HepG2 (cell line): Measurements from ENCODE around the gene PLAC9. TPM values are rescaled to one million over a fixed set of nuclear protein-coding genes. Genes with fewer than 3 reads are reported as not detected.

ENCODE experiments used
- ATAC-seq: fragments of 200-7000 bp; cut with Tn5 transposase; 3 replicates; pipeline ENCODE4 v1.9.1; 2020; ENCODE audit warnings: mild to moderate bottlenecking, moderate library complexity
- BruUV-seq: library from RNA; stranded (reverse); fragments of 400-500 nt; replicated peaks from 2 replicates; lab custom pipeline; 2021; lab: Mats Ljungman, UMichigan
- CTCF ChIA-PET: fragments of 300-600 bp; formaldehyde crosslinking; extraction: SDS; loops from one replicate; lab custom pipeline; 2021; ENCODE audit warnings: low total read pairs, inconsistent platforms, low intra/inter-chr PET ratio; lab: Yijun Ruan, JAX
- POLR2A ChIA-PET: fragments of 350-600 bp; sonication (Branson Sonifier 250); formaldehyde crosslinking; loops from one replicate; lab custom pipeline; 2020; ENCODE audit warnings: antibody characterized with exemption, inconsistent platforms; lab: Yijun Ruan, JAX
- DNase-seq: peaks from one replicate; pipeline ENCODE4 v3.0.0-alpha.2; 2015; ENCODE audit warnings: low spot score
- FAIRE-seq: peaks from 3 replicates; lab custom pipeline; 2011; peaks lifted over from hg19 to GRCh38; lab: Jason Lieb, UNC
- H2AFZ ChIP-seq: one replicate; pipeline ENCODE4 v1.6.1; 2011; ENCODE audit warnings: low read length, inconsistent platforms
- H3K27ac ChIP-seq: fragments of 300-600 bp; 3 replicates; pipeline ENCODE4 v1.8.0; 2011; ENCODE audit warnings: mixed run types, mild to moderate bottlenecking, mixed read lengths, low read length, inconsistent platforms; ENCODE audit not compliant: insufficient read depth; ENCODE audit errors: extremely low read length
- H3K27me3 ChIP-seq, 2 experiments: fragments of 200-600 bp in 1 of 2; 2 replicates in 1 of 2; 3 replicates in 1 of 2; pipeline versions ENCODE4 v1.6.0 to v1.8.0; 2011; ENCODE audit warnings: low read length in 2 of 2, mild to moderate bottlenecking in 2 of 2, moderate library complexity in 2 of 2, inconsistent platforms in 1 of 2; ENCODE audit not compliant: insufficient read depth in 2 of 2, control insufficient read depth in 1 of 2
- H3K36me3 ChIP-seq, 2 experiments: fragments of 200-600 bp in 1 of 2; replicated peaks in 1 of 2; 2 replicates in 1 of 2; 3 replicates in 1 of 2; pipeline versions ENCODE4 v1.5.1 to v1.8.0; 2011; ENCODE audit warnings: low read length in 2 of 2, inconsistent platforms in 1 of 2; ENCODE audit not compliant: insufficient read depth in 2 of 2, control insufficient read depth in 1 of 2
- H3K4me1 ChIP-seq: 2 replicates; pipeline ENCODE4 v1.5.1; 2012; ENCODE audit warnings: low read length, inconsistent platforms; ENCODE audit not compliant: insufficient read depth
- H3K4me2 ChIP-seq: 2 replicates; pipeline ENCODE4 v1.6.0; 2011; ENCODE audit warnings: low read depth, low read length, inconsistent platforms
- H3K4me3 ChIP-seq, 3 experiments: fragments of 200-600 bp in 1 of 3; sonication (generic), shearing (Covaris generic) in 1 of 3; replicated peaks in 1 of 3; 2 replicates each; pipeline ENCODE4 v1.5.1; 2011 to 2016; ENCODE audit warnings: low read length in 3 of 3, inconsistent platforms in 2 of 3, low read depth in 2 of 3, mild to moderate bottlenecking in 2 of 3, control low read depth in 1 of 3, mixed read lengths in 1 of 3; ENCODE audit not compliant: insufficient read depth in 1 of 3
- H3K79me2 ChIP-seq: one replicate; pipeline ENCODE4 v1.6.1; 2011; ENCODE audit warnings: low read length, inconsistent platforms; ENCODE audit not compliant: insufficient read depth
- H3K9ac ChIP-seq: 2 replicates; pipeline ENCODE4 v1.6.0; 2011; ENCODE audit warnings: mild to moderate bottlenecking, low read depth, low read length, inconsistent platforms; ENCODE audit not compliant: insufficient read depth
- H3K9me3 ChIP-seq: 2 replicates; pipeline ENCODE4 v1.5.1; 2012; ENCODE audit warnings: mild to moderate bottlenecking, low read length
- H4K20me1 ChIP-seq: 2 replicates; pipeline ENCODE4 v1.6.0; 2011; ENCODE audit warnings: inconsistent platforms, mild to moderate bottlenecking, low read length, moderate library complexity; ENCODE audit not compliant: insufficient read depth
- CENPBD1 ChIP-seq: sonication (generic); formaldehyde crosslinking; IDR thresholded peaks from 2 replicates; pipeline ENCODE4 v1.8.0; 2022; ENCODE audit warnings: missing genetic modification reagents, low read depth, mild to moderate bottlenecking, borderline replicate concordance
- FOSL2 ChIP-seq: sonication (generic); formaldehyde crosslinking; IDR thresholded peaks from 2 replicates; pipeline ENCODE4 v1.4.0; 2020; ENCODE audit warnings: missing genetic modification reagents
- MTF2 ChIP-seq: sonication (generic); formaldehyde crosslinking; IDR thresholded peaks from 2 replicates; pipeline ENCODE4 v1.5.0; 2020; ENCODE audit warnings: missing genetic modification reagents, borderline replicate concordance
- NFE2L2 ChIP-seq: fragments of 150-350 bp; IDR thresholded peaks from 2 replicates; pipeline ENCODE4 v1.6.1; 2014; ENCODE audit warnings: low read length
- REPIN1 ChIP-seq: sonication (generic); formaldehyde crosslinking; IDR thresholded peaks from 2 replicates; pipeline ENCODE4 v1.8.0; 2022; ENCODE audit warnings: missing genetic modification reagents, low read depth, mild to moderate bottlenecking, borderline replicate concordance
- RERE ChIP-seq: IDR thresholded peaks from 2 replicates; pipeline ENCODE4 v1.6.1; 2016; ENCODE audit warnings: low read depth, missing genetic modification reagents, missing compliant biosample characterization
- SMC3 ChIP-seq: IDR thresholded peaks from 2 replicates; pipeline ENCODE4 v1.6.1; 2011; ENCODE audit warnings: low read length, improper control_type of control experiment
- ZNF749 ChIP-seq: sonication (generic); formaldehyde crosslinking; IDR thresholded peaks from 2 replicates; pipeline ENCODE4 v1.8.0; 2022; ENCODE audit warnings: mild to moderate bottlenecking, missing genetic modification reagents, moderate library complexity, borderline replicate concordance
- WGBS: methylation state at CpG from one replicate; pipeline ENCODE4 v1.1.6; 2017; ENCODE audit warnings: low lambda C conversion rate; 5-methylcytosine and 5-hydroxymethylcytosine counted together
- in situ Hi-C: cut with HindIII; loops from 2 replicates; pipeline ENCODE4 v1.10.0; 2017; ENCODE audit warnings: low pct_unique_long_range_greater_than_20kb; ENCODE audit not compliant: extremely low pct_ligation_motif_present
- intact Hi-C: fragments of 100-400 bp; cut with micrococcal nuclease; formaldehyde crosslinking; loops from one replicate; pipeline ENCODE4 v1.10.0; 2022; ENCODE audit not compliant: unreplicated experiment
- polyA plus RNA-seq, 8 experiments: library from polyadenylated mRNA; depleted of rRNA in 3 of 8; stranded (reverse) in 7 of 8; unstranded in 1 of 8; fragments of >200 nt; fragmentation: Illumina TruSeq in 4 of 8; extraction: Trizol in 4 of 8; gene quantifications; 2 replicates each; pipeline versions ENCODE4 v1.2.1 to v1.2.3, GENCODE V29; 2011 to 2016; ENCODE audit warnings: low read depth in 4 of 8, missing spikeins in 1 of 8, mixed read lengths in 1 of 8; ENCODE audit not compliant: insufficient read depth in 1 of 8
- total RNA-seq, 5 experiments: library from RNA; depleted of rRNA; stranded (reverse); fragments of >200 nt; fragmentation: Illumina TruSeq; extraction: Trizol; gene quantifications; 2 replicates each; pipeline ENCODE4 v1.2.3, GENCODE V29; 2016; ENCODE audit warnings: low read depth in 1 of 5
- TF ChIP-seq, protein P1 (sequence below): sonication (generic); formaldehyde crosslinking; IDR thresholded peaks from 2 replicates; pipeline ENCODE4 v1.9.0; 2021; ENCODE audit warnings: missing genetic modification reagents, mild to moderate bottlenecking, borderline replicate concordance

Gene PLAC9
- total and polyA plus RNA-seq, 2 of the 13 experiments (the other 11 are each of a cell fraction or from before 2014, with no cell fraction given): not detected

GRCh38 chr10:80156216-80156615, 23.7 kb downstream of the PLAC9 start:
- H3K4me3 ChIP-seq: no peak overlapping the region
- in situ Hi-C loops: no loop called here
- no peaks in the 10 kb centered on the region for H4K20me1 ChIP-seq
- no peaks in the 10 kb centered on the region for H3K9me3 ChIP-seq
- DNase-seq (no peak), ATAC-seq (no peak), FAIRE-seq (no peak)
- H3K9ac ChIP-seq: no peak overlapping the region
- no peak overlapping the region for H3K27ac ChIP-seq
- H2AFZ ChIP-seq: no peak overlapping the region
- intact Hi-C loops: no loop called here
- ChIA-PET POLR2A (no interaction called here), CTCF (no interaction called here)
- TF ChIP-seq FOSL2 (CRISPR knock-in tag) (no peak), ZNF749 (CRISPR knock-in tag) (no peak), CENPBD1 (CRISPR knock-in tag) (no peak), SMC3 (no peak), REPIN1 (CRISPR knock-in tag) (no peak), RERE (CRISPR knock-in tag) (no peak), MTF2 (no peak), NFE2L2 (no peak)
- TF ChIP-seq, protein P1, sequence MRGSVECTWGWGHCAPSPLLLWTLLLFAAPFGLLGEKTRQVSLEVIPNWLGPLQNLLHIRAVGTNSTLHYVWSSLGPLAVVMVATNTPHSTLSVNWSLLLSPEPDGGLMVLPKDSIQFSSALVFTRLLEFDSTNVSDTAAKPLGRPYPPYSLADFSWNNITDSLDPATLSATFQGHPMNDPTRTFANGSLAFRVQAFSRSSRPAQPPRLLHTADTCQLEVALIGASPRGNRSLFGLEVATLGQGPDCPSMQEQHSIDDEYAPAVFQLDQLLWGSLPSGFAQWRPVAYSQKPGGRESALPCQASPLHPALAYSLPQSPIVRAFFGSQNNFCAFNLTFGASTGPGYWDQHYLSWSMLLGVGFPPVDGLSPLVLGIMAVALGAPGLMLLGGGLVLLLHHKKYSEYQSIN (CRISPR knock-in tag): no peak
- H3K27me3 ChIP-seq: no peaks in the 10 kb centered on the region
- no peaks in the 10 kb centered on the region for H3K79me2 ChIP-seq
- H3K4me1 ChIP-seq: no peaks in the 10 kb centered on the region
- H3K36me3 ChIP-seq: peaks cover 17 to 34% of the 10 kb centered on the region in 2 experiments; a peak in 4 of 5 replicates
- no peak overlapping the region for H3K4me2 ChIP-seq
- WGBS: 90% methylated on average over 5 of the region's 5 CpGs
- no TSS peak for BruUV-seq
